Hippocampal formation (tissue), 2 donors: ENCODE data around the gene HLA-E.
"Not testable (repeated sequence)": the region's sequence is repeated elsewhere in the genome, so short reads cannot be mapped to it uniquely, and the experiment has no call there.

ENCODE experiments used
- DNase-seq, 2 donors: peaks; one replicate each; lab custom pipeline; 2025; lab: John Stamatoyannopoulos, UW

Gene HLA-E

GRCh38 chr6:30489081-30490025, at the start of gene HLA-E:
TSS of gene HLA-E (plus strand) at chr6:30489509. CDS start at chr6:30489532, 23 bp downstream.
- peak; percentile 70 to 92 for DNase-seq

- no peak for DNase-seq
Measured at GRCh38 chr6:30441171-30441570, 48.1 kb upstream of the HLA-E start.

- DNase-seq, result no peak
Measured at GRCh38 chr6:30443657-30444450, 45.5 kb upstream of the HLA-E start.

- no peak for DNase-seq
Measured at GRCh38 chr6:30444451-30444742, 44.9 kb upstream of the HLA-E start.

GRCh38 chr6:30446259-30446658, 43.0 kb upstream of the HLA-E start:
- DNase-seq, result no peak

GRCh38 chr6:30447237-30447636, 42.1 kb upstream of the HLA-E start:
- no peak for DNase-seq

GRCh38 chr6:30450548-30450908, 38.8 kb upstream of the HLA-E start:
- no peak for DNase-seq

- peak; percentile 19 to 39 for DNase-seq
Measured at GRCh38 chr6:30450909-30451841, 38.1 kb upstream of the HLA-E start.

- no peak for DNase-seq
Measured at GRCh38 chr6:30452736-30453507, 36.4 kb upstream of the HLA-E start.

GRCh38 chr6:30453508-30454116, 35.7 kb upstream of the HLA-E start:
- peak; percentile 44 to 57 for DNase-seq

GRCh38 chr6:30459145-30459544, 30.2 kb upstream of the HLA-E start:
- no peak for DNase-seq

GRCh38 chr6:30461055-30461454, 28.3 kb upstream of the HLA-E start:
- DNase-seq, result no peak

- DNase-seq, result no peak
Measured at GRCh38 chr6:30462482-30462881, 26.8 kb upstream of the HLA-E start.

GRCh38 chr6:30463242-30463641, 26.1 kb upstream of the HLA-E start:
- DNase-seq, result no peak

- DNase-seq, result no peak
Measured at GRCh38 chr6:30463651-30464618, 25.4 kb upstream of the HLA-E start.

- DNase-seq, result no peak
Measured at GRCh38 chr6:30465595-30466306, 23.6 kb upstream of the HLA-E start.

GRCh38 chr6:30470968-30471367, 18.3 kb upstream of the HLA-E start:
- no peak for DNase-seq

GRCh38 chr6:30475116-30475515, 14.2 kb upstream of the HLA-E start:
- not testable (repeated sequence) for DNase-seq
